Upper lobe of left lung (tissue), 4 donors: ENCODE measurements around the gene OLFM1.

Experiments
- EP300 ChIP-seq, 4 donors: sonication (generic); formaldehyde crosslinking; IDR thresholded peaks; one replicate each; pipeline ENCODE4 v1.5.1; 2017; ENCODE audit warnings: antibody characterized with exemption in 4 of 4, control low read depth in 2 of 4
- POLR2A ChIP-seq, 4 donors: fragments of 450-650 bp; IDR thresholded peaks; one replicate each; pipeline ENCODE4 v1.5.1; 2016 to 2017; ENCODE audit warnings: antibody characterized with exemption in 4 of 4, mild to moderate bottlenecking in 2 of 4
- TF ChIP-seq, protein P1 (sequence below), 6 experiments: fragments of 450-650 bp in 4 of 6; fragments of 200-600 bp in 2 of 6; sonication (generic) in 2 of 6; IDR thresholded peaks; one replicate each; pipeline ENCODE4 v1.5.1; 2016 to 2019; ENCODE audit warnings: antibody characterized with exemption in 6 of 6

DNA sequence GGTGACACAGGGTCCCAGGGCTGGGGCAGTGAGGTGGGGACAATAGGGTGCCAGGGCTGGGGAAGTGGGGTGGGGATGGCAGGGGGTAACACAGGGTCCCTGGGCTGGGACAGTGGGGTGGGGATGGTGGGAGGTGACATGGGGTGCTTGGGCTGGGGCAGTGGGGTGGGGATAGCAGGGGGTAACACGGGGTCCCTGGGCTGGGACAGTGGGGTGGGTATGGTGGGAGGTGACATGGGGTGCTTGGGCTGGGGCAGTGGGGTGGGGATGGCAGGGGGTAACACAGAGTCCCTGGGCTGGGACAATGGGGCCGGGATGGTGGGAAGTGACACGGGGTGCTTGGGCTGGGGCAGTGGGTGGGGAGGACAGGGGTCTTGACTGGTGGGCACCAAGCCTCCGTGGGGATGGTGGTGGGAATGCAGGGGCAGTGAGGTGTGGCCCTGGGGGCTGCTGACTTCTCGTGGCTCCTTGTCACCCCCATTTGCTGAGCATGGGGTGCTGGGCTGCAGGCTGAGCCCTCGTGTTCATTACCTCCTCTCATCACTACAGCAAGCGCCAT lies 41.7 kb downstream of the OLFM1 start:
- TF ChIP-seq POLR2A (IDR thresholded peaks at IDR 0.05) (no peak), EP300 (IDR thresholded peaks at IDR 0.05) (no peak)
- TF ChIP-seq, protein P1, sequence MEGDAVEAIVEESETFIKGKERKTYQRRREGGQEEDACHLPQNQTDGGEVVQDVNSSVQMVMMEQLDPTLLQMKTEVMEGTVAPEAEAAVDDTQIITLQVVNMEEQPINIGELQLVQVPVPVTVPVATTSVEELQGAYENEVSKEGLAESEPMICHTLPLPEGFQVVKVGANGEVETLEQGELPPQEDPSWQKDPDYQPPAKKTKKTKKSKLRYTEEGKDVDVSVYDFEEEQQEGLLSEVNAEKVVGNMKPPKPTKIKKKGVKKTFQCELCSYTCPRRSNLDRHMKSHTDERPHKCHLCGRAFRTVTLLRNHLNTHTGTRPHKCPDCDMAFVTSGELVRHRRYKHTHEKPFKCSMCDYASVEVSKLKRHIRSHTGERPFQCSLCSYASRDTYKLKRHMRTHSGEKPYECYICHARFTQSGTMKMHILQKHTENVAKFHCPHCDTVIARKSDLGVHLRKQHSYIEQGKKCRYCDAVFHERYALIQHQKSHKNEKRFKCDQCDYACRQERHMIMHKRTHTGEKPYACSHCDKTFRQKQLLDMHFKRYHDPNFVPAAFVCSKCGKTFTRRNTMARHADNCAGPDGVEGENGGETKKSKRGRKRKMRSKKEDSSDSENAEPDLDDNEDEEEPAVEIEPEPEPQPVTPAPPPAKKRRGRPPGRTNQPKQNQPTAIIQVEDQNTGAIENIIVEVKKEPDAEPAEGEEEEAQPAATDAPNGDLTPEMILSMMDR (IDR thresholded peaks at IDR 0.05): no peak
